ENCODE results near the gene CD300LB. TPM values are rescaled to one million over a fixed set of nuclear protein-coding genes. Genes with fewer than 3 reads are reported as not detected.

Gene CD300LB
- total RNA-seq, 1 experiment from 2014 or later, result not detected

DNA sequence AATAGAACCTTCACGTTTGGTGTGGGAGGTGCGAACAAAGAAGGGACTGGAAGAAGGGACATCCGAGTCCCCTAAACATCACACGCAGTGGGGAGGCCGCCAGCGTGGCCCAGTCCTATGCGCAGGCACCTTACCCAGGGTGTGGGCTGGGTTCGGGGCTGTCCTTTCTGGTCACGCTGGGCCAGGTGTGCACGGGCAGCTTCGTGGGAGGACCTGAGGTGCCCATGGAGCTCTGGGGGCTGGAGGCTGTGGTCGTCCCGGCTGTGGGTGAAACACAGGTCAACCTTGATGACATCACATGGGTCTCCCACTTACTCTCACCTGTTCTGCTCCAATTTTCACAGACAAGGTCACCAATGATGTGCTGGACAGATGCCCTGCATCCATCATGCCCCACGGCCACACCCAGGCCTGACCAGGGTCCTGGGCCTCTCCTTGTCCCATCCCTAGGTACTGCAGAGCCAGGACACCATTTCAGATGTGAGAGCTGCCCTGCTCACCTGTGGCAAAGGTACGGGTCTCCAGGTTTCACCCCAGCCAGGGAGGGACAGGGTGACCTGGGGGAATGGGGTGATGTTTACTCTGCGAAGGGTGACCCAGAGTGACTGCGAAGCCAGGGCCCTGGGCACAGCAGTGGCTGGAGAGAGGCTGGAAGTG is 11.6 kb upstream of the CD300LB start:
- H3K27me3 ChIP-seq (replicated peaks; ENCODE audit: insufficient read depth, low read depth, low read length, poor library complexity), result peaks cover 12% of the 10 kb centered on the region
- H3K36me3 ChIP-seq (ENCODE audit: insufficient read depth, low read length, poor library complexity, severe bottlenecking), result no peaks in the 10 kb centered on the region
- TF ChIP-seq EZH2 (IDR thresholded peaks at IDR 0.05; ENCODE audit: borderline replicate concordance, low read depth, low read length, poor library complexity, severe bottlenecking), result no peak
- TF ChIP-seq CTCF (conservative IDR thresholded peaks at IDR 0.05; ENCODE audit: low read depth, low read length), result no peak
- H3K4me1 ChIP-seq (ENCODE audit: insufficient read depth, low read length, poor library complexity, severe bottlenecking), result no peaks in the 10 kb centered on the region
- no peak overlapping the region for H3K4me3 ChIP-seq (ENCODE audit: low read depth, low read length, poor library complexity, severe bottlenecking)
- no peak for DNase-seq (ENCODE audit: low spot score)
- POLR2A ChIA-PET (ENCODE audit: low non-redundant PET), result no interaction called here
- intact Hi-C loops (cut with micrococcal nuclease; ENCODE audit: unreplicated experiment), result no loop called here
- CTCF ChIA-PET, result no interaction called here
- no peaks in the 10 kb centered on the region for H3K9me3 ChIP-seq (ENCODE audit: low read depth, low read length, poor library complexity, severe bottlenecking)
- no TSS peak for BruUV-seq (replicated peaks)
- H3K27ac ChIP-seq (ENCODE audit: low read depth, low read length, poor library complexity, severe bottlenecking), result no peak overlapping the region

DNA sequence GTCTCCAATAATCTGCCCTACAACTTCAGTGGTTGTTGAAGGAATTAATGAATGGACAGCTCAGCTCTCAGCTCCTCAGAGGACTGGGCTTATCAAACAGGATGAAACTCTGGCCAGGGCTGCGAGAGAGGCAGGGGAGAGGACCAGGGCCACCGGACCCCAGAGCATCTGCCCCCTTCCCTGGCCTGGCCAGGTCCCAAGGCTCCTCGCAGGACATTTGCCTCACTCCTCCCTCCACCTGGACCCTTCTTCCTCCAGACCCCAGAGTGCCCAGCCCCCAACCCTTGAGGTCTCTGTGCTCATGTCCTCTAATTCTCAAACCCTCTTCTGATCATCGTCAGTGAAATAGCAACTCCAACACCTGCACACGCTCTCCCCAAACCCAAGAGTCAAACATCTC is 10.9 kb upstream of the CD300LB start:
- intact Hi-C loops (cut with micrococcal nuclease; ENCODE audit: unreplicated experiment), result no loop called here
- Histone ChIP-seq H3K27me3 (replicated peaks; ENCODE audit: insufficient read depth, low read depth, low read length, poor library complexity) (peaks cover 14% of the 10 kb centered on the region), H3K4me1 (ENCODE audit: insufficient read depth, low read length, poor library complexity, severe bottlenecking) (no peaks in the 10 kb centered on the region), H3K27ac (ENCODE audit: low read depth, low read length, poor library complexity, severe bottlenecking) (no peak overlapping the region), H3K4me3 (ENCODE audit: low read depth, low read length, poor library complexity, severe bottlenecking) (no peak overlapping the region), H3K36me3 (ENCODE audit: insufficient read depth, low read length, poor library complexity, severe bottlenecking) (no peaks in the 10 kb centered on the region), H3K9me3 (ENCODE audit: low read depth, low read length, poor library complexity, severe bottlenecking) (no peaks in the 10 kb centered on the region)
- no peak for TF ChIP-seq CTCF (conservative IDR thresholded peaks at IDR 0.05; ENCODE audit: low read depth, low read length)
- no peak for TF ChIP-seq EZH2 (IDR thresholded peaks at IDR 0.05; ENCODE audit: borderline replicate concordance, low read depth, low read length, poor library complexity, severe bottlenecking)
- no peak for DNase-seq (ENCODE audit: low spot score)
- ChIA-PET CTCF (no interaction called here), POLR2A (ENCODE audit: low non-redundant PET) (no interaction called here)
- no TSS peak for BruUV-seq (replicated peaks)

DNA sequence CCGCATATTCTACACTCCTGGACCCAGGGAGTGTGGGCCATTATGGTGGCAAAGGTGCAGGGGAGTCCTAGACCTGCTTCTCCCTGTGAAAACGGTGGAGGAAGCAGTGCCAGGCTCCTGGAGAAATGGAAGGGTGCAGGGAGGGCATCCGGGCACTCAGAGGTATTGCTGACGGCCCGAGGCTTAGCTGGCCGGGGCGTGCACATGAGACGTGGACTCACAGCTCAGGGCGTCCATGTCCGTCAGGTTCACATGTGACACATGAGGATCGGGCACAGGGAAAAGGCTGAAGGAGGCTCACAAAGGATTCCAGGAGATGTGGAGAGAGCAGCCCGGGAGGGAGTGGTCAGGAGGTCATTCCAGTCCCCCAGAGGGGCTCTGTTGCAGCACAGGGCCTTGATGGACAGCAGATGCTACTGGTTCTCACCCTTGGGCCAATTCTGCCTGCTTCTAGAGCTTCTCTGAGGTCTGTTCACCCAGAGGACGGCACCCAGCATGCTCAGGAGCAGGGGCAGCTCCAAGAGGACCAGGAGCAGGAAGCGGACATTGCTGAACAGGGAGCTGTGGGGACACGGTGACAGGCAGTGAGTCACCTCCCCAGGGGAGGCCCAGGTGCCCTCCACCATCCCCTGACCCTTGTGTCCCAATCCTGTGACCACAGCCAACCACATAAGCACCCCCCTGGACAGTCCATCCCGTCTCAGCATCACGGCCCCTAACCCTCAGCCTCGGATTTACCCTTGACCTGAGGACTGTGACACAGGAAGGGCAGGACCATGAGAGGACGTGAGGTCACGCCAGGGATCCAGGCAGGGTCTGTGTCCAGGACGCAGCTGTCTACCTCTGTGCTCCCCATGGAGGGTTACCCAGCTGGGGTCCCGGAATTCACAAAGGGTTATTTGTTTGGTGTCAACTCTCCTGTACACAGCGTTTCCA is 10.2 kb upstream of the CD300LB start:
- no peaks in the 10 kb centered on the region for H3K4me1 ChIP-seq (ENCODE audit: insufficient read depth, low read length, poor library complexity, severe bottlenecking)
- ChIA-PET CTCF (no interaction called here), POLR2A (ENCODE audit: low non-redundant PET) (no interaction called here)
- no peaks in the 10 kb centered on the region for H3K9me3 ChIP-seq (ENCODE audit: low read depth, low read length, poor library complexity, severe bottlenecking)
- no peak overlapping the region for H3K4me3 ChIP-seq (ENCODE audit: low read depth, low read length, poor library complexity, severe bottlenecking)
- no peak for DNase-seq (ENCODE audit: low spot score)
- peaks cover 14% of the 10 kb centered on the region for H3K27me3 ChIP-seq (replicated peaks; ENCODE audit: insufficient read depth, low read depth, low read length, poor library complexity)
- intact Hi-C loops (cut with micrococcal nuclease; ENCODE audit: unreplicated experiment), result no loop called here
- no TSS peak for BruUV-seq (replicated peaks)
- no peaks in the 10 kb centered on the region for H3K36me3 ChIP-seq (ENCODE audit: insufficient read depth, low read length, poor library complexity, severe bottlenecking)
- H3K27ac ChIP-seq (ENCODE audit: low read depth, low read length, poor library complexity, severe bottlenecking), result no peak overlapping the region
- no peak for TF ChIP-seq CTCF (conservative IDR thresholded peaks at IDR 0.05; ENCODE audit: low read depth, low read length)
- no peak for TF ChIP-seq EZH2 (IDR thresholded peaks at IDR 0.05; ENCODE audit: borderline replicate concordance, low read depth, low read length, poor library complexity, severe bottlenecking)

Measured in A673 (cell line).